ENCODE data around the gene PRKG1. TPM values are rescaled to one million over a fixed set of nuclear protein-coding genes. Genes with fewer than 3 reads are reported as not detected.

The PRKG1 gene
- total RNA-seq, 1 experiment from 2014 or later: 16.5 TPM

- no peak for TF ChIP-seq ETV6 (CRISPR knock-in tag; IDR thresholded peaks at IDR 0.05)
- no peak for TF ChIP-seq EMX1 (CRISPR knock-in tag; IDR thresholded peaks at IDR 0.05)
- no peak for TF ChIP-seq ZNF317 (CRISPR knock-in tag; IDR thresholded peaks at IDR 0.05; ENCODE audit: borderline replicate concordance, low read depth)
- no peak for TF ChIP-seq JUN (CRISPR knock-in tag; IDR thresholded peaks at IDR 0.05)
- TF ChIP-seq NFYB (CRISPR knock-in tag; conservative IDR thresholded peaks at IDR 0.05; ENCODE audit: low read depth): no peak
Measured at GRCh38 chr10:51176976-51177695, 102.8 kb downstream of the PRKG1 start (continued).

GRCh38 chr10:51178634-51179033, 104.3 kb downstream of the PRKG1 start:
- no peaks in the 10 kb centered on the region for H3K36me3 Mint-ChIP-seq
- H3K4me3 Mint-ChIP-seq: no peak overlapping the region
- TF ChIP-seq ZNF263 (CRISPR knock-in tag; IDR thresholded peaks at IDR 0.05; ENCODE audit: low read depth): no peak
- no peak for TF ChIP-seq EMX1 (CRISPR knock-in tag; IDR thresholded peaks at IDR 0.05)
- no peak for TF ChIP-seq ZNF671 (CRISPR knock-in tag; IDR thresholded peaks at IDR 0.05)
- no peak for TF ChIP-seq TCF7 (CRISPR knock-in tag; IDR thresholded peaks at IDR 0.05; ENCODE audit: low read depth)
- no peak for TF ChIP-seq ZBTB21 (CRISPR knock-in tag; IDR thresholded peaks at IDR 0.05; ENCODE audit: borderline replicate concordance)
- no peak for TF ChIP-seq PRDM15 (CRISPR knock-in tag; IDR thresholded peaks at IDR 0.05)
- no peak for TF ChIP-seq IRF2 (CRISPR knock-in tag; IDR thresholded peaks at IDR 0.05; ENCODE audit: borderline replicate concordance, low read depth)
- H3K27me3 Mint-ChIP-seq (ENCODE audit: low read depth): no peaks in the 10 kb centered on the region
- ChIA-PET CTCF (no interaction called here), POLR2A (no interaction called here)
- ATAC-seq: no peak
- no peak for DNase-seq (ENCODE audit: low spot score)
- H3K27ac Mint-ChIP-seq: no peak overlapping the region
- H3K9me3 Mint-ChIP-seq: no peaks in the 10 kb centered on the region
- H3K4me1 Mint-ChIP-seq: no peaks in the 10 kb centered on the region

- TF ChIP-seq ZBTB43 (CRISPR knock-in tag; IDR thresholded peaks at IDR 0.05) (no peak), ZNF281 (CRISPR knock-in tag; IDR thresholded peaks at IDR 0.05) (no peak)
Measured at GRCh38 chr10:51180141-51180540, 105.9 kb downstream of the PRKG1 start.

More at GRCh38 chr10:51180141-51180540, 105.9 kb downstream of the PRKG1 start:
- CTCF ChIA-PET: no interaction called here
- ATAC-seq (no peak), DNase-seq (ENCODE audit: low spot score) (no peak)
- no peak overlapping the region for H3K4me3 Mint-ChIP-seq
- POLR2A ChIA-PET: no interaction called here
- H3K27ac Mint-ChIP-seq: no peak overlapping the region
- no peaks in the 10 kb centered on the region for H3K4me1 Mint-ChIP-seq
- H3K9me3 Mint-ChIP-seq: no peaks in the 10 kb centered on the region
- H3K36me3 Mint-ChIP-seq: no peaks in the 10 kb centered on the region
- H3K27me3 Mint-ChIP-seq (ENCODE audit: low read depth): no peaks in the 10 kb centered on the region

Measured in WTC11 (cell line).